NT2/D1 (cell line): ENCODE results near the gene WSB1.
"Not testable (repeated sequence)": the region's sequence is repeated elsewhere in the genome, so short reads cannot be mapped to it uniquely, and the experiment has no call there.

Experiments
- DNase-seq: peaks from one replicate; pipeline ENCODE4 v3.0.0-alpha.2; 2011; ENCODE audit warnings: low read depth, low spot score
- H3K27me3 ChIP-seq: 2 replicates; pipeline ENCODE4 v1.6.0; 2011; ENCODE audit warnings: mild to moderate bottlenecking; ENCODE audit not compliant: insufficient read length, insufficient read depth
- H3K36me3 ChIP-seq: 2 replicates; pipeline ENCODE4 v1.6.1; 2011; ENCODE audit warnings: mild to moderate bottlenecking, low read length, mixed read lengths; ENCODE audit not compliant: insufficient read depth, insufficient read length
- H3K4me1 ChIP-seq: 2 replicates; pipeline ENCODE4 v1.5.1; 2011; ENCODE audit not compliant: insufficient read depth, insufficient read length
- H3K4me3 ChIP-seq: 2 replicates; pipeline ENCODE4 v1.5.1; 2011; ENCODE audit warnings: low read depth; ENCODE audit not compliant: insufficient read length
- H3K9ac ChIP-seq: 2 replicates; pipeline ENCODE4 v1.6.0; 2011; ENCODE audit warnings: low read depth; ENCODE audit not compliant: insufficient read length
- H3K9me3 ChIP-seq: 2 replicates; pipeline ENCODE4 v1.5.1; 2011; ENCODE audit warnings: mild to moderate bottlenecking, low read length; ENCODE audit not compliant: insufficient read depth
- SUZ12 ChIP-seq: IDR thresholded peaks from 2 replicates; pipeline ENCODE4 v1.6.1; 2011; ENCODE audit not compliant: insufficient read length, insufficient read depth; ENCODE audit errors: extremely low read depth
- YY1 ChIP-seq: IDR thresholded peaks from 2 replicates; pipeline ENCODE4 v1.6.1; 2011; ENCODE audit not compliant: insufficient read length, insufficient read depth
- ZNF274 ChIP-seq: IDR thresholded peaks from 2 replicates; pipeline ENCODE4 v1.6.1; 2011; ENCODE audit warnings: mild to moderate bottlenecking, low read depth, low read length

The WSB1 gene, protein sequence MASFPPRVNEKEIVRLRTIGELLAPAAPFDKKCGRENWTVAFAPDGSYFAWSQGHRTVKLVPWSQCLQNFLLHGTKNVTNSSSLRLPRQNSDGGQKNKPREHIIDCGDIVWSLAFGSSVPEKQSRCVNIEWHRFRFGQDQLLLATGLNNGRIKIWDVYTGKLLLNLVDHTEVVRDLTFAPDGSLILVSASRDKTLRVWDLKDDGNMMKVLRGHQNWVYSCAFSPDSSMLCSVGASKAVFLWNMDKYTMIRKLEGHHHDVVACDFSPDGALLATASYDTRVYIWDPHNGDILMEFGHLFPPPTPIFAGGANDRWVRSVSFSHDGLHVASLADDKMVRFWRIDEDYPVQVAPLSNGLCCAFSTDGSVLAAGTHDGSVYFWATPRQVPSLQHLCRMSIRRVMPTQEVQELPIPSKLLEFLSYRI

DNA sequence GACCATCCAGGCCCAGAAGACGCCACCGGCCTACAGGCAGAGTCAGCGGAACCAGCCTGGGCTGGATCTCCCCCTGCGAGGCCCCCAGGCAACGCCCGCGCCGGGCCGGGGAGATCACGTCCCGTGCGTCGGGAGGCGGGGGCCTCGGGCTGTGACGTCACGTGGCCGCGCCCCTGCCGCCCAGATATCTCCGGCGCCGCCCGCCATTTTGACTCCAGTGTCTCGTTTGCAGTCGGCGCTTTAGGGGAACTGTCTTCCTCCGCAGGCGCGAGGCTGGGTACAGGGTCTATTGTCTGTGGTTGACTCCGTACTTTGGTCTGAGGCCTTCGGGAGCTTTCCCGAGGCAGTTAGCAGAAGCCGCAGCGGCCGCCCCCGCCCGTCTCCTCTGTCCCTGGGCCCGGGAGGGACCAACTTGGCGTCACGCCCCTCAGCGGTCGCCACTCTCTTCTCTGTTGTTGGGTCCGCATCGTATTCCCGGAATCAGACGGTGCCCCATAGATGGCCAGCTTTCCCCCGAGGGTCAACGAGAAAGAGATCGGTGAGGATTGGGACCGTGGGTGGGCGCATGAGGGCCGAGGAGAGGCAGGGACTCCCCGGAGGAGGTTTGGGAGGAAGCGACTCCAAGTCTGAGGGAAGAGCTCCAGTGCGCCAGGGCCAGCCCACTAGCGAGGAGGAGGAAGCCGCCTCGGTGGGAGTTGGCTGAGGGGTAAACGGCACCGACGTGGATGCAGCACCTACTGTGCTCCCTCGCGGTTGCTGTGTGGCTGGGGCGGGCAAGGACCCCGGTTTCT, at the start of gene WSB1:
WSB1 (plus strand) TSS at position 217 of the 791 bp plus-strand sequence; CDS start at position 499, 282 bp downstream.
- peak within 1 kb of the TSS; percentile 94 for H3K9ac ChIP-seq

DNA sequence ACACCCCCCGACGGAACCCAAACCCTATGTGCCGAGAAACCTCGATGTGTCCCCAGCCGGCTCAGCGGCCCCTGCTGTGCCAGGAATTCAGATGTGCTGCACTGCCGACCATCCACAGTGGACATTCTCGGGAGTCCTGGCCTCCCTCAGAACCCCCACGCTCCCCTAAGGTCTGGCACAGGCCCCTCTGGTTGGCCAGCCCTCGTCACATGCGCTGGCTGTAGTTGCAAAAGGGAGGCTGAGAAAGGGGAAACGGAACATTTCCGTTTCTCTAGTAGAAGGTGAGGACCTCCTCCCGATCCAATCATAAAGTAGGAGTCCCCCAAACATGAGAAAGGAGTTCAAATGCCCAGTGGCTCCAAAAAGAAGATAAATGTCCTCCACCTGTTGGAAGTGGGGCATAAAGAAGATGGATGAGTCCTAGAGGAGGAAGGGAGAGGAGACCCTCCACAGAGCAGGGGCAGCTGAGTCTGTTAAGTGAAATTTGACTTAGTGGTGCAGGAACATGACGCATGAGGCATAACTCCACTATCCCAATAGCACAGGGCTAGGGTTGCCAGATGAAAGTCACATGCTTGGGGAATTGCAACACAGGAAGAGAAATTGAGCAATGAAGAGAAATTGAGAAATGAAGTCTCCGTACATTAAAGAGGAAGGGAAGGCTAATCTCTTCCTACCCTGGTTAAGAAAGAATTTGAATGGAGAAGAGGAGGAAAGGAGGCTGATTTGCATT, 49.3 kb upstream of the WSB1 start:
- no peak overlapping the region for H3K9ac ChIP-seq
- no peaks in the 10 kb centered on the region for H3K27me3 ChIP-seq
- no peak for TF ChIP-seq SUZ12
- TF ChIP-seq ZNF274: no peak
- TF ChIP-seq YY1: no peak
- no peak overlapping the region for H3K4me3 ChIP-seq
- peaks cover 6% of the 10 kb centered on the region for H3K4me1 ChIP-seq
- no peaks in the 10 kb centered on the region for H3K9me3 ChIP-seq
- no peak for DNase-seq
- no peaks in the 10 kb centered on the region for H3K36me3 ChIP-seq

More for the DNA sequence above, at the start of gene WSB1:
- TF ChIP-seq ZNF274 (no peak), YY1 (peak; percentile 78)
- peak; percentile 72 for DNase-seq
- Histone ChIP-seq H3K4me1 (peaks cover 2% of the 10 kb centered on the region), H3K9me3 (no peaks in the 10 kb centered on the region), H3K4me3 (peak within 1 kb of the TSS; percentile 97), H3K36me3 (peaks cover 2% of the 10 kb centered on the region), H3K27me3 (no peaks in the 10 kb centered on the region)

DNA sequence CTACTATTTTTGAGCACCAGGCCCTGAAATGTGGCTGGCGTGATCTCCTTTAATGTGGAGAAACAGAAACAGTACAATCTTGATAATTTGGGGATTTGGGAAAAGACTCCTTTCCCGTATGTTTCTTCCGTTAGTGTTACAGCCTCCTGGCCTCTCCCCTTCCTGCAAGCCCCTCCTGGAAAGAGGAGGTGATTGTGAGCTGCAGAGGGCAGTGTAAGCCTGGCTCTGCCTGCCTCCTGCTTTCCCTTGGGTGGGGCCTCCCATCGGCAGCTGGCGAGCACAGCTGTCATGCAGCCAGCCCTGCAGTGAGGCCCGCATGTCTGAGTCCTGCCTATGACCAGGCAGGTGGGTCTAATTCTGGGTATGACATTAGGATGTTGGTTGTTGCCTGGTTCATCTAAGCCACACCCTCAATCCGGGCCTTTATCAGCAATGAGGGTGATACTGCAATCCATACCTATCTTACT, 48.7 kb upstream of the WSB1 start:
- H3K4me1 ChIP-seq: peaks cover 6% of the 10 kb centered on the region
- H3K9me3 ChIP-seq: no peaks in the 10 kb centered on the region
- no peak overlapping the region for H3K4me3 ChIP-seq
- H3K9ac ChIP-seq: no peak overlapping the region
- H3K36me3 ChIP-seq: no peaks in the 10 kb centered on the region
- TF ChIP-seq ZNF274 (no peak), SUZ12 (no peak), YY1 (no peak)
- no peaks in the 10 kb centered on the region for H3K27me3 ChIP-seq
- peak; percentile 39 for DNase-seq

DNA sequence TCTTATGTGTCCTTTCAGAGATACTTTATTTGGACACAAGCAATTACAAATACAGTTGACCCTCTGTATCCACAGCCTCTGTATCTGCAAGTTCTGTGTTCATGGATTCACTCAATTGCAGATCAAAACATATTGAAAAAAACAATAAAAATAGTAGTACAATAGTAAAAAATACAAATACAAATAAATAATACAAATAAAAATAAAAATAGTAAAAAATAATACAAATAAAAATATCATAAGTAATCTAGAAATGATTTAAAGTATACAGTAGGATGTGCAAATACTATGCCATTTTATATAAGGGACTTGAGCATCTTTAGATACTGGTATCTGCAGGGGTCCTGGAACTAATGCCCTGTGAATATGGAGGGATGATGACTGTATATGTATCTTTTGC, 47.4 kb upstream of the WSB1 start:
- no peak overlapping the region for H3K4me3 ChIP-seq

DNA sequence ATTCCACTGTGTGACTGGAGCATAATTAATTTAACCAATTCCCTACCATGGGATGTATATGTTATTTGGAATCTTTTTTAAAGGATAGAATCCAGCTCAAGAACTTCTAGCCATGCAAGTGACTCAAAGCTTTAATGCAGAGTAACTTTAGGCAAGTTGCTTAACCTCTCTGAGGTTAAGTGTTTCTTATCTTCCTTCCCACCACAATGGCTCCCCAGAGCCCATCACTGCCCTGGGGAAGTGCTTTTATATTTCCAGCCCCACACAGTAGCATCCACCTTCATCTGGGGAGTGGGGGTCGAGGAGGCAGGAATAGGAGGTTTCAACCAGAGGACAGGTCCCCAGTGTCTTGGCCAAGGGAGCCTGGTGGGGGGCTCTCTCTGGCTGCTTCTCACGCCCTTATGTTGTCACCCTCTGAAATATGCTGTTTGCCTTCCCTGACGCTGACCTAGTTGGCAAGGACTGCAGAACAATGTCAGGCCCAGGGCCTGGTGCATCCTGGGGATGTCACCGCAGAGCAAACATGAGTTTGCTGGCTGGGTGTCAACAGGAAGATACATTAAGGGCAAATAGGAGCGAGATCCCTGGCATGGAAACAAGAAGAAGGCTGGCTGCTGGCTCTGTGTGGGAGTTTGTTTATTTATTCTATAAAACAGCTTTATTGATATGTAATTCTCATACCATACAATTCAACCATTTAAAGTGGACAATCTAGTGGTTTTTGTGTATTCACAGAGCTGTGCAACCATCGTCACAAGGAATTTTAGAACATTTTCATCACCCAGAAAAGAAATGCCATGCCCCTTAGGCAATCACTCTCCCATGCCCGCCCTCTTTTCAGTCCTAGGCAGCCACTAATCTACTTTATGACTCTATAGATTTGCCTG, 46.6 kb upstream of the WSB1 start:
- Histone ChIP-seq H3K27me3 (no peaks in the 10 kb centered on the region), H3K36me3 (no peaks in the 10 kb centered on the region), H3K9me3 (no peaks in the 10 kb centered on the region), H3K4me3 (no peak overlapping the region), H3K4me1 (no peaks in the 10 kb centered on the region), H3K9ac (no peak overlapping the region)
- TF ChIP-seq YY1 (no peak), SUZ12 (no peak), ZNF274 (no peak)
- no peak for DNase-seq

More for the DNA sequence above, 47.4 kb upstream of the WSB1 start:
- H3K9me3 ChIP-seq: no peaks in the 10 kb centered on the region
- H3K9ac ChIP-seq: no peak overlapping the region
- H3K27me3 ChIP-seq: no peaks in the 10 kb centered on the region
- no peak for DNase-seq
- TF ChIP-seq YY1 (no peak), SUZ12 (no peak), ZNF274 (no peak)
- H3K4me1 ChIP-seq: no peaks in the 10 kb centered on the region
- H3K36me3 ChIP-seq: no peaks in the 10 kb centered on the region

DNA sequence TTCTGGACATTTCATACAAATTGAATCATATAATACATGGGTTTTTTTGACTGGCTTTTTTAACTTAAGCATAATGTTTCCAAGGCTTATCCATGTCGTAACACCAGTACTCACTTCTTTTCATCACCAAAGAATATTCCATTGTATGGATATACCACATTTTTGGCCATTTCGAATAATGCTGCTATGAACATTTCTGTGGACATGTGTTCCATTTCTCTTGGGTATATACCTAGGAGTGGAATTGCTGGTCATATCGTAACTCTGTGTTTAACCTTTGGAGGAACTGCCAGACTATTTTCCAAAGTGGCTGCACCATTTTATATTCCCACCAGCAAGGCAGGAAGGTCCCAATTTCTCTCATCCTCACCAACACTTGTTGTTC, 46.0 kb upstream of the WSB1 start:
- Histone ChIP-seq H3K9me3 (no peaks in the 10 kb centered on the region), H3K27me3 (no peaks in the 10 kb centered on the region), H3K4me1 (no peaks in the 10 kb centered on the region), H3K4me3 (no peak overlapping the region), H3K36me3 (no peaks in the 10 kb centered on the region), H3K9ac (no peak overlapping the region)
- DNase-seq: no peak
- no peak for TF ChIP-seq YY1
- no peak for TF ChIP-seq SUZ12
- TF ChIP-seq ZNF274: no peak

DNA sequence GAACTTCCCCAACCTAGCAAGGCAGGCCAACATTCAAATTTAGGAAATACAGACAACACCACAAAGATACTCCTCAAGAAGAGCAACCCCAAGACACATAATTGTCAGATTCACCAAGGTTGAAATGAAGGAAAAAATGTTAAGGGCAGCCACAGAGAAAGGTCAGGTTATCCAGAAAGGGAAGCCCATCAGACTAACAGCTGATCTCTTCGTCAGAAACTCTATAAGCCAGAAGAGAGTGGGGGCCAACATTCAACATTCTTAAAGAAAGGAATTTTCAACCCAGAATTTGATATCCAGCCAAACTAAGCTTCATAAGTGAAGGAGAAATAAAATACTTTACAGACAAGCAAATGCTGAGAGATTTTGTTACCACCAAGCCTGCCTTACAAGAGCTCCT, 43.1 kb upstream of the WSB1 start:
- not testable (repeated sequence) for H3K27me3 ChIP-seq, DNase-seq

DNA sequence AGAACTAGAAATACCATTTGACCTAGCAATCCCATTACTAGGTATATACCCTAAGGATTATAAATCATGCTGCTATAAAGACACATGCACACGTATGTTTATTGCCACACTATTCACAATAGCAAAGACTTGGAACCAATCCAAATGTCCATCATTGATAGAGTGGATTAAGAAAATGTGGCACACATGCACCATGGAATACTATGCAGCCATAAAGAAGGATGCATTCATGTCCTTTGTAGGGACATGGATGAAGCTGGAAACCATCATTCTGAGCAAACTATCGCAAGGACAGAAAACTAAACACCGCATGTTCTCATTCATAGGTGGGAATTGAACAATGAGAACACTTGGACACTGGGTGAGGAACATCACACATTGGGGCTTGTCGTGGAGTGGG, 39.1 kb upstream of the WSB1 start:
- H3K9me3 ChIP-seq, H3K4me3 ChIP-seq, H3K9ac ChIP-seq: not testable (repeated sequence)

More for the DNA sequence above, 43.1 kb upstream of the WSB1 start:
- not testable (repeated sequence) for H3K36me3 ChIP-seq, H3K4me1 ChIP-seq, H3K9me3 ChIP-seq, H3K4me3 ChIP-seq, H3K9ac ChIP-seq

More for the DNA sequence above, 39.1 kb upstream of the WSB1 start:
- H3K4me1 ChIP-seq, H3K36me3 ChIP-seq, H3K27me3 ChIP-seq, DNase-seq: not testable (repeated sequence)
